ENCODE measurements around the gene DPH1.

The DPH1 gene

GRCh38 chr17:2076087-2076984, 46.4 kb downstream of the DPH1 start:
- no peaks in the 10 kb centered on the region for H3K9me3 ChIP-seq (ENCODE audit: control insufficient read depth, insufficient read depth, low read length)
- no peak overlapping the region for H3K9ac ChIP-seq (ENCODE audit: low read depth, low read length)
- no peaks in the 10 kb centered on the region for H3K4me1 ChIP-seq (ENCODE audit: insufficient read depth, low read length)
- H3K36me3 ChIP-seq (ENCODE audit: insufficient read depth, low read length), result no peaks in the 10 kb centered on the region

GRCh38 chr17:2077040-2077439, 47.1 kb downstream of the DPH1 start:
- Histone ChIP-seq H3K4me1 (ENCODE audit: insufficient read depth, low read length) (no peaks in the 10 kb centered on the region), H3K9ac (ENCODE audit: low read depth, low read length) (no peak overlapping the region)

GRCh38 chr17:2081564-2081963, 51.6 kb downstream of the DPH1 start:
- Histone ChIP-seq H3K4me1 (ENCODE audit: insufficient read depth, low read length) (peaks cover 9% of the 10 kb centered on the region; the same call in 1 of the 2 replicates), H3K9me3 (ENCODE audit: control insufficient read depth, insufficient read depth, low read length) (no peaks in the 10 kb centered on the region), H3K36me3 (ENCODE audit: insufficient read depth, low read length) (no peaks in the 10 kb centered on the region), H3K9ac (ENCODE audit: low read depth, low read length) (no peak overlapping the region)

More at GRCh38 chr17:2077040-2077439, 47.1 kb downstream of the DPH1 start:
- Histone ChIP-seq H3K36me3 (ENCODE audit: insufficient read depth, low read length) (no peaks in the 10 kb centered on the region), H3K9me3 (ENCODE audit: control insufficient read depth, insufficient read depth, low read length) (no peaks in the 10 kb centered on the region)

- no peaks in the 10 kb centered on the region for H3K9me3 ChIP-seq (ENCODE audit: control insufficient read depth, insufficient read depth, low read length)
- H3K36me3 ChIP-seq (ENCODE audit: insufficient read depth, low read length), result no peaks in the 10 kb centered on the region
- H3K9ac ChIP-seq (ENCODE audit: low read depth, low read length), result no peak overlapping the region
- peaks cover 9% of the 10 kb centered on the region; the same call in 1 of the 2 replicates for H3K4me1 ChIP-seq (ENCODE audit: insufficient read depth, low read length)
Measured at GRCh38 chr17:2082003-2082781, 52.2 kb downstream of the DPH1 start.

GRCh38 chr17:2083613-2084035, 53.7 kb downstream of the DPH1 start:
- H3K9me3 ChIP-seq (ENCODE audit: control insufficient read depth, insufficient read depth, low read length), result no peaks in the 10 kb centered on the region

GRCh38 chr17:2084036-2084765, 54.2 kb downstream of the DPH1 start:
- H3K36me3 ChIP-seq (ENCODE audit: insufficient read depth, low read length), result no peaks in the 10 kb centered on the region
- H3K4me1 ChIP-seq (ENCODE audit: insufficient read depth, low read length), result peaks cover 9% of the 10 kb centered on the region; the same call in 1 of the 2 replicates
- H3K9me3 ChIP-seq (ENCODE audit: control insufficient read depth, insufficient read depth, low read length), result no peaks in the 10 kb centered on the region
- no peak overlapping the region for H3K9ac ChIP-seq (ENCODE audit: low read depth, low read length)

More at GRCh38 chr17:2083613-2084035, 53.7 kb downstream of the DPH1 start:
- H3K36me3 ChIP-seq (ENCODE audit: insufficient read depth, low read length), result no peaks in the 10 kb centered on the region
- H3K4me1 ChIP-seq (ENCODE audit: insufficient read depth, low read length), result peaks cover 9% of the 10 kb centered on the region; the same call in 1 of the 2 replicates
- no peak overlapping the region for H3K9ac ChIP-seq (ENCODE audit: low read depth, low read length)

- Histone ChIP-seq H3K9me3 (ENCODE audit: control insufficient read depth, insufficient read depth, low read length) (no peaks in the 10 kb centered on the region), H3K36me3 (ENCODE audit: insufficient read depth, low read length) (no peaks in the 10 kb centered on the region), H3K9ac (ENCODE audit: low read depth, low read length) (no peak overlapping the region), H3K4me1 (ENCODE audit: insufficient read depth, low read length) (peaks cover 9% of the 10 kb centered on the region; the same call in 1 of the 2 replicates)
Measured at GRCh38 chr17:2084766-2085647, 55.1 kb downstream of the DPH1 start.

DNA sequence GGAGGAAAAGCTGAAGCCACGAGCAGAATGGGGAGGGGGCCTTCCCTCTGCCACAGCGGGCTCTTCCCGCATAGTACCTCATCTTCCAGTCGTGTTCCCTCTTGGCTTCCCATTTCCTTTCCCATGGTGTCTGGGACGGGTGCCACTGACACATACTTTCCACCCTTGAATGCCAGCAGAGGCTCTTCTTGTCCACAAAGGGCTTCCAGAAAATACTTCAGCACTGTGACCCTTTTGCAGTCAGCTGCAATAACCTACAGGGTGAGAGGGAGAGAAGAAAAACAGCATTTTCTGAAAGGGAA, 55.6 kb downstream of the DPH1 start:
- Histone ChIP-seq H3K36me3 (ENCODE audit: insufficient read depth, low read length) (no peaks in the 10 kb centered on the region), H3K9me3 (ENCODE audit: control insufficient read depth, insufficient read depth, low read length) (no peaks in the 10 kb centered on the region), H3K9ac (ENCODE audit: low read depth, low read length) (no peak overlapping the region), H3K4me1 (ENCODE audit: insufficient read depth, low read length) (peaks cover 13% of the 10 kb centered on the region; the same call in 1 of the 2 replicates)

DNA sequence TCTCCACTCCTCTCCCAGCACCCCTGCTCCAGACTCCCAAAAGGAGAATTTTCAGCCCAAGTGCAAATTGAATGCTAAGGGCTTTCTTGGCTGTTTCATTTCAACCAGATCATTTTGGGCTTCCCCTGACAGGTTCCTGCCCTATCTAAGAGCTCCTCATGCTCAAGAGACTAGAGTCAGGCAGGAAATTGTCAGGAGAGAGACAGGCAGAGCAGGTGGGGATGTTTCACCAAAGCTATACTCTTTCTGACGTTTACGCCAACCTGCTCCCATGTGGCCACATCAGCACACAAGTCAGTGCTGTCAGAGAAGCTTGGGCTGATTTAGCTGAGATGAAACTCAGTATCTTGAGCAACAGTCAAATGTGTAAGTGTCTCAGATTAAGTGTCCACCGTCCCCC, 56.4 kb downstream of the DPH1 start:
- Histone ChIP-seq H3K36me3 (ENCODE audit: insufficient read depth, low read length) (no peaks in the 10 kb centered on the region), H3K9ac (ENCODE audit: low read depth, low read length) (no peak overlapping the region), H3K4me1 (ENCODE audit: insufficient read depth, low read length) (peaks cover 21% of the 10 kb centered on the region), H3K9me3 (ENCODE audit: control insufficient read depth, insufficient read depth, low read length) (no peaks in the 10 kb centered on the region)

GRCh38 chr17:2087597-2088211, 57.8 kb downstream of the DPH1 start:
- Histone ChIP-seq H3K36me3 (ENCODE audit: insufficient read depth, low read length) (no peaks in the 10 kb centered on the region), H3K9ac (ENCODE audit: low read depth, low read length) (no peak overlapping the region), H3K4me1 (ENCODE audit: insufficient read depth, low read length) (peaks cover 22% of the 10 kb centered on the region), H3K9me3 (ENCODE audit: control insufficient read depth, insufficient read depth, low read length) (no peaks in the 10 kb centered on the region)

- peaks cover 22% of the 10 kb centered on the region for H3K4me1 ChIP-seq (ENCODE audit: insufficient read depth, low read length)
- H3K9ac ChIP-seq (ENCODE audit: low read depth, low read length), result no peak overlapping the region
- no peaks in the 10 kb centered on the region for H3K36me3 ChIP-seq (ENCODE audit: insufficient read depth, low read length)
- H3K9me3 ChIP-seq (ENCODE audit: control insufficient read depth, insufficient read depth, low read length), result no peaks in the 10 kb centered on the region
Measured at GRCh38 chr17:2089021-2089422, 59.1 kb downstream of the DPH1 start.

GRCh38 chr17:2090210-2090641, 60.3 kb downstream of the DPH1 start:
- Histone ChIP-seq H3K4me1 (ENCODE audit: insufficient read depth, low read length) (peaks cover 19% of the 10 kb centered on the region), H3K36me3 (ENCODE audit: insufficient read depth, low read length) (no peaks in the 10 kb centered on the region), H3K9ac (ENCODE audit: low read depth, low read length) (no peak overlapping the region), H3K9me3 (ENCODE audit: control insufficient read depth, insufficient read depth, low read length) (no peaks in the 10 kb centered on the region)

GRCh38 chr17:2090804-2091534, 61.0 kb downstream of the DPH1 start:
- H3K36me3 ChIP-seq (ENCODE audit: insufficient read depth, low read length), result no peaks in the 10 kb centered on the region
- peaks cover 21% of the 10 kb centered on the region for H3K4me1 ChIP-seq (ENCODE audit: insufficient read depth, low read length)
- H3K9ac ChIP-seq (ENCODE audit: low read depth, low read length), result no peak overlapping the region
- H3K9me3 ChIP-seq (ENCODE audit: control insufficient read depth, insufficient read depth, low read length), result no peaks in the 10 kb centered on the region
